Measurements from ENCODE around the gene GRM8. TPM values are rescaled to one million over a fixed set of nuclear protein-coding genes. Genes with fewer than 3 reads are reported as not detected.

The GRM8 gene
- total RNA-seq, 4 donors from 2014 or later = 0.11 TPM; not detected in 3

DNA sequence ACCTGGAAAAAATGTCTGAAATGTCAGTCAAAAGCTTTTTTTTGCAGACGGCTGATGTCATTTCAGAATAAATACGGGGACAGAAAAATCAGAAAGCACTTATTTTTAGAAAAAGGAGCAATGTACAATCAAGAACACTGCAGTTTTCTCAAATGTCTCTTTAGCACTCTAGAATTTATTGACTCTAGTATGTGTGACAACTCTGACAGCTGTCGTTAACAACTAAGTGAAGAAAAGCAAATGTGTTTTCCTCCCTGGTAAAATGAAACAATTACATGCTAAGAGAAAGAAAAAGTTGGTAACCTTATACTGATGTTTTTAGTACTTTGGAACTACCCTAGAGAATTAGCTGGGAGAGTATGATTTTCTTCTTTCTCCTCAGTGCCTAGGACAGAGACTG, 497.4 kb downstream of the GRM8 start:
- H3K4me1 ChIP-seq = no peaks in the 10 kb centered on the region
- intact Hi-C loops (cut with DNase I) = no loop called here
- no peaks in the 10 kb centered on the region for H3K9me3 ChIP-seq
- H3K27me3 ChIP-seq = no peaks in the 10 kb centered on the region
- H3K27ac ChIP-seq (replicated peaks in 1 of 4) = no peak overlapping the region
- 69% methylated on average over 3 of the region's 3 CpGs for WGBS
- no peak overlapping the region for H3K4me3 ChIP-seq
- DNase-seq (ENCODE audit: extremely low spot score) = no peak
- no peaks in the 10 kb centered on the region for H3K36me3 ChIP-seq
- TF ChIP-seq POLR2A (IDR thresholded peaks at IDR 0.05; ENCODE audit: low read depth) (no peak), POLR2AphosphoS5 (IDR thresholded peaks at IDR 0.05) (no peak), EP300 (IDR thresholded peaks at IDR 0.05) (no peak)
- TF ChIP-seq, protein P1, sequence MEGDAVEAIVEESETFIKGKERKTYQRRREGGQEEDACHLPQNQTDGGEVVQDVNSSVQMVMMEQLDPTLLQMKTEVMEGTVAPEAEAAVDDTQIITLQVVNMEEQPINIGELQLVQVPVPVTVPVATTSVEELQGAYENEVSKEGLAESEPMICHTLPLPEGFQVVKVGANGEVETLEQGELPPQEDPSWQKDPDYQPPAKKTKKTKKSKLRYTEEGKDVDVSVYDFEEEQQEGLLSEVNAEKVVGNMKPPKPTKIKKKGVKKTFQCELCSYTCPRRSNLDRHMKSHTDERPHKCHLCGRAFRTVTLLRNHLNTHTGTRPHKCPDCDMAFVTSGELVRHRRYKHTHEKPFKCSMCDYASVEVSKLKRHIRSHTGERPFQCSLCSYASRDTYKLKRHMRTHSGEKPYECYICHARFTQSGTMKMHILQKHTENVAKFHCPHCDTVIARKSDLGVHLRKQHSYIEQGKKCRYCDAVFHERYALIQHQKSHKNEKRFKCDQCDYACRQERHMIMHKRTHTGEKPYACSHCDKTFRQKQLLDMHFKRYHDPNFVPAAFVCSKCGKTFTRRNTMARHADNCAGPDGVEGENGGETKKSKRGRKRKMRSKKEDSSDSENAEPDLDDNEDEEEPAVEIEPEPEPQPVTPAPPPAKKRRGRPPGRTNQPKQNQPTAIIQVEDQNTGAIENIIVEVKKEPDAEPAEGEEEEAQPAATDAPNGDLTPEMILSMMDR (IDR thresholded peaks at IDR 0.05) = no peak

DNA sequence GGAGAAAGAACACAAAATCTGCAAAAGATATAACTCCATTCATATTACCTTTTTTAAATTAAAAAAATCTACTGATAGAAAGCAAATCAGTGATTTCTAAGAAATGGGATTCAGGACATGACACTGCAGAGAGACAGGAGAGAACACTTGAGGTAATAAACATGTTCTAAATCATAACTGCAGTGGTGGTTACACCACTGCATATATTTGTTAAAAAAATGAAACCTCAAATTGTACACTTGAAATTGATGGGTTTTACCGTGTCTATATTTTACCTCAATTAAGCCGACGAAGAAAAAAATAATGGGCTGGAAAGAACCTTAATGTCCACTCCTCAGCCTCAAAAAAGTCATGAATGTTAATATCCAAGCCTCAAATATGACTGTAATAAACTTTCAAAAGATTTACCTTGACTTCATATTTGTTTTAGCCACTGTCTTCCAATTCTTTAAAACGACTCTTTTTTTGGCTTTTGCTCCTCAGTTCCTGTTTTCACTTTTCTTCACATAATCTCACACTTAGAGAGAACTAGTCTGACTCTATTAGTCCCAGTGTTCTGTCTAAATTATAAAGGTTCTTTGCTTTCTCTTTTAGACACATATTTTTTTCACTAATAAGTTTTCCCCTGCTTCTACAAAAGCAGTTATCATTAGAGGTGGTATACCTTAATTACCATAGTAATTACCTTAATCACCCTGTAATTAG, 502.4 kb downstream of the GRM8 start:
- intact Hi-C loops (cut with DNase I) = no loop called here
- WGBS = 79% methylated on average over 4 of the region's 4 CpGs
- no peaks in the 10 kb centered on the region for H3K4me1 ChIP-seq
- TF ChIP-seq POLR2A (IDR thresholded peaks at IDR 0.05; ENCODE audit: low read depth) (no peak), EP300 (IDR thresholded peaks at IDR 0.05) (no peak), POLR2AphosphoS5 (IDR thresholded peaks at IDR 0.05) (no peak)
- TF ChIP-seq, protein P1 (IDR thresholded peaks at IDR 0.05) = no peak
- no peak overlapping the region for H3K27ac ChIP-seq (replicated peaks in 1 of 4)
- H3K9me3 ChIP-seq = no peaks in the 10 kb centered on the region
- no peak overlapping the region for H3K4me3 ChIP-seq
- H3K27me3 ChIP-seq = no peaks in the 10 kb centered on the region
- DNase-seq (ENCODE audit: extremely low spot score) = no peak
- no peaks in the 10 kb centered on the region for H3K36me3 ChIP-seq

DNA sequence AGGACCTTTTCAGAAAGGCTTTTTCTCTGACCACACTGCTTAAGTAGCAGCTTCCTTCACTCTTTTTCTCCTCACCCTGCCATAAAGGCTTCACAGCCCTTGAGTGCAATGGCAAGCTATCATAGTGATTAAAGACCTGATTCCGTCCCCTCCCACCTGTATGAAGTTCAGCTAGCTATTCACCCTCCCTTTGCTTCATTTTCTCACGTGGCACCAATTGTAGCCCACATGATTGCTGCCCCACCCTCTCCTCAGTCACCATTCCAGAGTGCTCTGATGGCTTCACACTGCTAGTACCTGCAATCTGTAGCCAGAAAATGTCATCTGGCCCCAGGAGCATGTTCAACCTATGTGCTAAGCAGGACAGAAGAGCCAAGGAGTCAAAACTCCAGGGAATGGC, 523.8 kb downstream of the GRM8 start:
- no peaks in the 10 kb centered on the region for H3K4me1 ChIP-seq
- no peaks in the 10 kb centered on the region for H3K9me3 ChIP-seq
- H3K27me3 ChIP-seq = no peaks in the 10 kb centered on the region
- 49% methylated on average over 2 of the region's 2 CpGs for WGBS
- TF ChIP-seq EP300 (IDR thresholded peaks at IDR 0.05) (no peak), POLR2A (IDR thresholded peaks at IDR 0.05; ENCODE audit: low read depth) (no peak), POLR2AphosphoS5 (IDR thresholded peaks at IDR 0.05) (no peak)
- TF ChIP-seq, protein P1 (IDR thresholded peaks at IDR 0.05) = no peak
- intact Hi-C loops (cut with DNase I) = no loop called here
- no peak for DNase-seq (ENCODE audit: extremely low spot score)
- no peak overlapping the region for H3K27ac ChIP-seq (replicated peaks in 1 of 4)
- H3K36me3 ChIP-seq = no peaks in the 10 kb centered on the region
- no peak overlapping the region for H3K4me3 ChIP-seq

DNA sequence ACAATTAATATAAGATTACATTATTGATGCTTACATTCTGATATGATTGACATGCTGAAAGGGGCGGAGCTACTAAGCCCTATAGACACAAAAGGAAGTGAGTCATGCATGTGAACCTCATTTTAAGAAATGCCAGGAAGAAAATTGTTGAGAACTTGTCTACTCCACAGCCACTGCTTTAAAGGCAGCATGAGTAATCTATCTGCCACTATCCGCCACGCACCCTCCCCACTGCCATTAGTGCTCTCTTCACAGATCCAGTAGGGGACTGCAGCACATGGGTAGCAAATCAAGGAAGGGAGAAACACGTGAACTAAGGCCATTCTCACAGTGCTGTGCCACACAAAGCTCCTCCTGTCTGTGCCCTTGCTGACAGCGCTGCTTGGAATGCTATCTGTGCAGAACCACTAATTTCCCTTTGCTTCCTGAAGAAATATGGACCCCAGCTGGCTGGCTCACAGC, 524.8 kb downstream of the GRM8 start:
- no peaks in the 10 kb centered on the region for H3K4me1 ChIP-seq
- intact Hi-C loops (cut with DNase I) = no loop called here
- H3K27ac ChIP-seq (replicated peaks in 1 of 4) = no peak overlapping the region
- H3K36me3 ChIP-seq = no peaks in the 10 kb centered on the region
- WGBS = 50% methylated on average over 5 of the region's 5 CpGs
- no peaks in the 10 kb centered on the region for H3K27me3 ChIP-seq
- no peaks in the 10 kb centered on the region for H3K9me3 ChIP-seq
- no peak for DNase-seq (ENCODE audit: extremely low spot score)
- TF ChIP-seq POLR2AphosphoS5 (IDR thresholded peaks at IDR 0.05) = no peak
- no peak for TF ChIP-seq EP300 (IDR thresholded peaks at IDR 0.05)
- no peak overlapping the region for H3K4me3 ChIP-seq

DNA sequence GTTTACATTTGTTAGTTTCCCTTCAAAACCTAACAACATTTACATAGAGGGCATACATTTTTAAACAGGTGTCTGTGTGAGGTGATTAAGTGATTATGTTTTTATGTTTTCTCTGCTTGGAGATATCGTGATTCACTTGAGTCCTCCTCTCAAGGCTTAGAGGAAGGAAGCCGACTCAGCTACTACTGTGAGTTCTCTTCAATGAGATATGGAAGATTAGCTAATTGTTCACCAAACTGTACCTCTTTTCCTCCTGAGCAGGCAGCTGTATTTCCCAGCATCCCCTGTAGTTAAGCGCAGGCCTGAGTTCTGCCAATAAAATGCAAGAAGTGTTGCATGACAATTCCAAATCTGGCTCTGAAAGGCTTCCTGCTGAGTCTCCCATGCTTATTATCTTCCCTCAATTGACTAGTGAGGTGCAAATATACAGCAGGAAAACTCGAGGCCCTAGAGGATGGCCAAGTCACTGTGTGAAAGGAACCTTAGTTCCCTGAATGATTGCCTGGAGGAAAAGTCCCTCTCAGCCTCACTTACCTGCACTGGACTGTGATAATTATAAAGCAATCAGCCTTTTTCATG, 528.7 kb downstream of the GRM8 start:
- WGBS = 63% methylated on average over 4 of the region's 4 CpGs
- no peak for DNase-seq (ENCODE audit: extremely low spot score)
- no peaks in the 10 kb centered on the region for H3K4me1 ChIP-seq
- no peak for TF ChIP-seq POLR2A (IDR thresholded peaks at IDR 0.05; ENCODE audit: low read depth)
- no peak for TF ChIP-seq POLR2AphosphoS5 (IDR thresholded peaks at IDR 0.05)
- no peak for TF ChIP-seq EP300 (IDR thresholded peaks at IDR 0.05)
- TF ChIP-seq, protein P1 (IDR thresholded peaks at IDR 0.05) = no peak
- no peak overlapping the region for H3K4me3 ChIP-seq
- intact Hi-C loops (cut with DNase I) = no loop called here
- H3K27me3 ChIP-seq = no peaks in the 10 kb centered on the region
- H3K27ac ChIP-seq (replicated peaks in 1 of 4) = no peak overlapping the region
- H3K9me3 ChIP-seq = no peaks in the 10 kb centered on the region
- H3K36me3 ChIP-seq = no peaks in the 10 kb centered on the region
